22Rv1 (cell line): ENCODE results near the gene XPO4.
"Not testable (repeated sequence)": the region's sequence is repeated elsewhere in the genome, so short reads cannot be mapped to it uniquely, and the experiment has no call there.

Experiments
- ZFX ChIP-seq: fragments of 450-650 bp; IDR thresholded peaks from 2 replicates; pipeline ENCODE4 v1.6.1; 2017; ENCODE audit warnings: antibody characterized with exemption, borderline replicate concordance
- TF ChIP-seq, protein P1 (sequence below): fragments of 450-650 bp; IDR thresholded peaks from 2 replicates; pipeline ENCODE4 v1.5.1; 2017; ENCODE audit warnings: mild to moderate bottlenecking

DNA sequence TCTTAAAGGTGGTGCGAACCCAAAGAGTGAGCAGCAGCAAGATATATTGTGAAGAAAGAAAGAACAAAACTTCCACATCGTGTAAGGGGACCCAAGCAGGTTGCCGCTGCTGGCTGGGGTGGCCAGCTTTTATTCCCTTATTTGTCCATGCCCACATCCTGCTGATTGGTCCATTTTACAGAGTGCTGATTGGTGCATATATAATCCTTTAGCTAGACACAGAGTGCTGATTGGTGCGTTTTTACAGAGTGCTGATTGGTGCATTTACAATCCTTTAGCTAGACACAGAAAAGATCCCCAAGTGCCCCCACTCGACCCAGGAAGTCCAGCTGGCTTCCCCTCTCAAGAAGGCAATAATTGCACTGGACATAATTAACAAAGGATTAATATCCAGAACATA, 25.7 kb downstream of the XPO4 start:
- TF ChIP-seq, protein P1, sequence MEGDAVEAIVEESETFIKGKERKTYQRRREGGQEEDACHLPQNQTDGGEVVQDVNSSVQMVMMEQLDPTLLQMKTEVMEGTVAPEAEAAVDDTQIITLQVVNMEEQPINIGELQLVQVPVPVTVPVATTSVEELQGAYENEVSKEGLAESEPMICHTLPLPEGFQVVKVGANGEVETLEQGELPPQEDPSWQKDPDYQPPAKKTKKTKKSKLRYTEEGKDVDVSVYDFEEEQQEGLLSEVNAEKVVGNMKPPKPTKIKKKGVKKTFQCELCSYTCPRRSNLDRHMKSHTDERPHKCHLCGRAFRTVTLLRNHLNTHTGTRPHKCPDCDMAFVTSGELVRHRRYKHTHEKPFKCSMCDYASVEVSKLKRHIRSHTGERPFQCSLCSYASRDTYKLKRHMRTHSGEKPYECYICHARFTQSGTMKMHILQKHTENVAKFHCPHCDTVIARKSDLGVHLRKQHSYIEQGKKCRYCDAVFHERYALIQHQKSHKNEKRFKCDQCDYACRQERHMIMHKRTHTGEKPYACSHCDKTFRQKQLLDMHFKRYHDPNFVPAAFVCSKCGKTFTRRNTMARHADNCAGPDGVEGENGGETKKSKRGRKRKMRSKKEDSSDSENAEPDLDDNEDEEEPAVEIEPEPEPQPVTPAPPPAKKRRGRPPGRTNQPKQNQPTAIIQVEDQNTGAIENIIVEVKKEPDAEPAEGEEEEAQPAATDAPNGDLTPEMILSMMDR, result not testable (repeated sequence)
- not testable (repeated sequence) for TF ChIP-seq ZFX
